Esophagus (tissue), 2 donors: Measurements from ENCODE around the gene SETDB1. TPM values are rescaled to one million over a fixed set of nuclear protein-coding genes. Genes with fewer than 3 reads are reported as not detected.

Source experiments
- H3K27ac ChIP-seq, 2 donors: one replicate each; pipeline ENCODE4 v1.5.1; 2013; ENCODE audit warnings: low read depth in 2 of 2, mild to moderate bottlenecking in 2 of 2, inconsistent platforms in 1 of 2, low read length in 1 of 2, moderate library complexity in 1 of 2
- H3K27me3 ChIP-seq, 2 donors: one replicate each; pipeline ENCODE4 v1.6.1; 2013; ENCODE audit warnings: low read length in 2 of 2, control low read depth in 1 of 2, mild to moderate bottlenecking in 1 of 2; ENCODE audit not compliant: insufficient read depth in 2 of 2, control insufficient read depth in 1 of 2
- H3K36me3 ChIP-seq, 2 donors: one replicate each; pipeline ENCODE4 v1.6.1; 2013; ENCODE audit warnings: low read length in 1 of 2; ENCODE audit not compliant: control insufficient read depth in 2 of 2, insufficient read depth in 2 of 2
- H3K4me1 ChIP-seq, 2 donors: one replicate each; pipeline ENCODE4 v1.6.1; 2013; ENCODE audit warnings: low read length in 1 of 2; ENCODE audit not compliant: control insufficient read depth in 2 of 2, insufficient read depth in 2 of 2
- H3K4me3 ChIP-seq, 2 donors: one replicate each; pipeline ENCODE4 v1.5.1; 2013; ENCODE audit warnings: low read length in 2 of 2, mild to moderate bottlenecking in 2 of 2, low read depth in 1 of 2, moderate library complexity in 1 of 2
- H3K9me3 ChIP-seq, 2 donors: one replicate each; pipeline ENCODE4 v1.6.1; 2013; ENCODE audit warnings: mild to moderate bottlenecking in 2 of 2, low read depth in 1 of 2, low read length in 1 of 2, moderate library complexity in 1 of 2; ENCODE audit not compliant: control insufficient read depth in 2 of 2, insufficient read depth in 1 of 2
- WGBS, 2 donors: extraction: QIAGEN DNeasy Blood & Tissue Kit; methylation state at CpG; one replicate each; pipeline ENCODE4 v1.1.7; 2013; 5-methylcytosine and 5-hydroxymethylcytosine counted together
- polyA plus RNA-seq, 2 donors: library from polyadenylated mRNA; stranded (reverse); fragments of 200-250 nt; gene quantifications; one replicate each; pipeline ENCODE4 v1.2.3, GENCODE V29; 2013
- donor health status: healthy with polysubstance abuse.
- donor health status: Bipolar disorder and iron deficiency.

Gene SETDB1
- polyA plus RNA-seq, 2 donors, result 14.4 to 17.8 TPM

GRCh38 chr1:150971583-150972416 lies 45.6 kb downstream of the SETDB1 start:
- peak overlapping the region; percentile 44 to 63 for H3K27ac ChIP-seq
- H3K4me1 ChIP-seq, result peaks cover 17 to 20% of the 10 kb centered on the region in 2 donors
- H3K9me3 ChIP-seq, result no peaks in the 10 kb centered on the region
- H3K36me3 ChIP-seq, result peaks cover 13 to 19% of the 10 kb centered on the region in 2 donors
- no peak overlapping the region for H3K4me3 ChIP-seq
- 68 to 78% methylated on average over 6 of the region's 6 CpGs for WGBS, 2 donors
- no peaks in the 10 kb centered on the region for H3K27me3 ChIP-seq

- Histone ChIP-seq H3K27me3 (no peaks in the 10 kb centered on the region), H3K4me1 (peaks cover 17 to 23% of the 10 kb centered on the region in 2 donors), H3K27ac (peak overlapping the region; percentile 19 to 63), H3K9me3 (no peaks in the 10 kb centered on the region), H3K36me3 (peaks cover 8 to 12% of the 10 kb centered on the region in 2 donors), H3K4me3 (no peak overlapping the region)
- 56 to 57% methylated on average over 4 of the region's 4 CpGs for WGBS, 2 donors
Observed at GRCh38 chr1:150972417-150972940, 46.3 kb downstream of the SETDB1 start.

- H3K27ac ChIP-seq, result peak overlapping the region; percentile 93 to 94
- H3K4me1 ChIP-seq, result peaks cover 17 to 24% of the 10 kb centered on the region in 2 donors
- H3K36me3 ChIP-seq, result peaks cover 0 to 4% of the 10 kb centered on the region in 2 donors
- H3K4me3 ChIP-seq, result peak overlapping the region; percentile 80 to 91
- H3K27me3 ChIP-seq, result no peaks in the 10 kb centered on the region
- 12 to 17% methylated on average over 15 of the region's 15 CpGs for WGBS, 2 donors
- H3K9me3 ChIP-seq, result no peaks in the 10 kb centered on the region
Observed at GRCh38 chr1:150973258-150973835, 47.2 kb downstream of the SETDB1 start.

- no peaks in the 10 kb centered on the region for H3K36me3 ChIP-seq
- H3K4me1 ChIP-seq, result peaks cover 17 to 24% of the 10 kb centered on the region in 2 donors
- no peaks in the 10 kb centered on the region for H3K27me3 ChIP-seq
- 1% methylated on average over 62 to 67 of the region's 67 CpGs for WGBS, 2 donors
- peak overlapping the region; percentile 93 to 94 for H3K27ac ChIP-seq
- peak overlapping the region; percentile 80 to 91 for H3K4me3 ChIP-seq
- H3K9me3 ChIP-seq, result no peaks in the 10 kb centered on the region
Observed at GRCh38 chr1:150973836-150974579, 47.8 kb downstream of the SETDB1 start.

- H3K4me3 ChIP-seq, result peak within 1 kb of the TSS; percentile 80 to 91
- H3K27ac ChIP-seq, result peak within 1 kb of the TSS; percentile 93 to 94
- H3K9me3 ChIP-seq, result no peaks in the 10 kb centered on the region
- peaks cover 17 to 29% of the 10 kb centered on the region in 2 donors for H3K4me1 ChIP-seq
- WGBS, 2 donors, result 6 to 12% methylated on average over 72 to 106 of the region's 106 CpGs
- no peaks in the 10 kb centered on the region for H3K36me3 ChIP-seq
- no peaks in the 10 kb centered on the region for H3K27me3 ChIP-seq
Observed at GRCh38 chr1:150974580-150975478, 48.7 kb downstream of the SETDB1 start, which contains the start of gene CERS2. Gene CERS2, minus strand, starts transcription at chr1:150974835. Its CDS starts 5,745 bp downstream, at chr1:150969090.

GRCh38 chr1:150976401-150976821 lies 50.2 kb downstream of the SETDB1 start:
- Histone ChIP-seq H3K4me3 (no peak overlapping the region), H3K9me3 (no peaks in the 10 kb centered on the region), H3K4me1 (peaks cover 17 to 24% of the 10 kb centered on the region in 2 donors), H3K36me3 (no peaks in the 10 kb centered on the region), H3K27ac (peak overlapping the region in 1 of 2 donors; percentile 13), H3K27me3 (no peaks in the 10 kb centered on the region)
- WGBS, 2 donors, result 93 to 94% methylated on average over 9 of the region's 9 CpGs

- Histone ChIP-seq H3K4me3 (no peak overlapping the region), H3K27ac (peak overlapping the region; percentile 15 to 66), H3K9me3 (no peaks in the 10 kb centered on the region), H3K36me3 (no peaks in the 10 kb centered on the region), H3K4me1 (peaks cover 14 to 26% of the 10 kb centered on the region in 2 donors), H3K27me3 (no peaks in the 10 kb centered on the region)
- 38 to 51% methylated on average over 11 of the region's 11 CpGs for WGBS, 2 donors
Observed at GRCh38 chr1:150976879-150977694, 50.9 kb downstream of the SETDB1 start.
